ENCODE measurements around the gene ASZ1. TPM values are rescaled to one million over a fixed set of nuclear protein-coding genes. Genes with fewer than 3 reads are reported as not detected.

ASZ1 gene
- total and polyA plus RNA-seq, 2 of the 4 experiments (the other 2 are of a cell fraction), result not detected

DNA sequence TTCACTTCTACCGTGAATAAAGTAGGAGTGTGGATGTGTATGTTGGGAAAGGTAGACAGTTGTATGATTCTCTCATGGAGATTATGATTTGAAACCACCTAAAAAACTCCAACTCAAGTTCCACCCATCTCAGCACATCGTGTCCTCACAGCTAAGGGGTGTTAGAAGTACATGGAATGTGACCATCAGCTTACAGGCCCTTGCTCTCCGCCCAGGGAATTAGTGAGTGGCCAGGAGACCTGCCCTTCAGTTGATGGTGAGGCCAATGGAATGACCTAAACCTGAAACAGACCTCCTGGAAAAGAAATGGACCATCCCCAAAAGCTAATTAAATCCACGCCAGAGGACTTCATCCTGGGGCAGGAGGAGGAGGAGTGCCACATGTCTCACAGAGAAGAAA, 102.3 kb downstream of the ASZ1 start:
- H4K8ac ChIP-seq (ENCODE audit: low read depth in 2 of 2, low read length in 2 of 2), result peak overlapping the region; percentile 19 to 78; a peak in 3 of 4 replicates
- H3K4me2 ChIP-seq (ENCODE audit: low read depth, low read length), result no peak overlapping the region
- H2BK5ac ChIP-seq (ENCODE audit: low read depth, low read length, poor library complexity, severe bottlenecking), result no peak overlapping the region
- peak overlapping the region; percentile 56; the same call in 1 of the 2 replicates for H2BK20ac ChIP-seq (ENCODE audit: low read depth, low read length)
- H3K9me1 ChIP-seq (ENCODE audit: insufficient read depth, low read length), result 0 out of 2 replicates have a peak, but pooled peaks cover 2% of the 10 kb centered on the region
- WGBS, 2 experiments (ENCODE audit: extremely low coverage in 2 of 2, insufficient read length in 1 of 2), result no CpG with 5 or more reads among the region's 4 CpGs
- peak overlapping the region; percentile 62; the same call in 1 of the 2 replicates for H4K91ac ChIP-seq (ENCODE audit: insufficient read depth, low read depth, low read length)
- H3K79me1 ChIP-seq (ENCODE audit: low read depth in 1 of 2, low read length in 2 of 2), result no peaks in the 10 kb centered on the region
- POLR2A ChIA-PET (ENCODE audit: unreplicated experiment), result no interaction called here
- CTCF ChIA-PET, result no interaction called here
- BruUV-seq (replicated peaks), result no TSS peak
- H3K18ac ChIP-seq (ENCODE audit: low read depth, low read length), result no peak overlapping the region
- dilution Hi-C loops (cut with HindIII; ENCODE audit: low sequenced_read_pairs, unreplicated experiment), result no loop called here
- ATAC-seq (ENCODE audit: low read depth), result no peak
- H3K27ac ChIP-seq (ENCODE audit: insufficient read depth, low read length), result no peak overlapping the region
- no peak overlapping the region for H3K4me3 ChIP-seq (ENCODE audit: insufficient read depth, low read depth, low read length)
- H3K27me3 ChIP-seq (ENCODE audit: control insufficient read depth, insufficient read depth, low read length), result peaks cover 30% of the 10 kb centered on the region
- peaks cover 6% of the 10 kb centered on the region; the same call in 1 of the 2 replicates for H3K36me3 ChIP-seq (ENCODE audit: control insufficient read depth, insufficient read depth, low read length)
- H2AK5ac ChIP-seq (ENCODE audit: low read depth, low read length), result peak overlapping the region; percentile 17; the same call in 1 of the 2 replicates
- peak overlapping the region; percentile 90; the same call in 1 of the 2 replicates for H2BK120ac ChIP-seq (ENCODE audit: low read depth, low read length)
- TF ChIP-seq RCOR1 (IDR thresholded peaks at IDR 0.05; ENCODE audit: insufficient replicate concordance, low read length) (no peak), SMC3 (IDR thresholded peaks at IDR 0.05; ENCODE audit: low read depth, low read length) (no peak), FOS (IDR thresholded peaks at IDR 0.05; ENCODE audit: low read depth, low read length) (no peak), MAZ (IDR thresholded peaks at IDR 0.05; ENCODE audit: borderline replicate concordance, low read depth, low read length) (no peak), BHLHE40 (IDR thresholded peaks at IDR 0.05; ENCODE audit: low read depth, low read length) (no peak), POLR2A (IDR thresholded peaks at IDR 0.05; ENCODE audit: low read depth, low read length) (no peak), MXI1 (IDR thresholded peaks at IDR 0.05; ENCODE audit: borderline replicate concordance, low read depth, low read length) (no peak), CHD1 (IDR thresholded peaks at IDR 0.05; ENCODE audit: low read depth, low read length) (no peak), RFX5 (IDR thresholded peaks at IDR 0.05; ENCODE audit: low read depth, low read length) (no peak), MAFK (IDR thresholded peaks at IDR 0.05; ENCODE audit: low read depth, low read length) (no peak)
- TF ChIP-seq, protein P1, sequence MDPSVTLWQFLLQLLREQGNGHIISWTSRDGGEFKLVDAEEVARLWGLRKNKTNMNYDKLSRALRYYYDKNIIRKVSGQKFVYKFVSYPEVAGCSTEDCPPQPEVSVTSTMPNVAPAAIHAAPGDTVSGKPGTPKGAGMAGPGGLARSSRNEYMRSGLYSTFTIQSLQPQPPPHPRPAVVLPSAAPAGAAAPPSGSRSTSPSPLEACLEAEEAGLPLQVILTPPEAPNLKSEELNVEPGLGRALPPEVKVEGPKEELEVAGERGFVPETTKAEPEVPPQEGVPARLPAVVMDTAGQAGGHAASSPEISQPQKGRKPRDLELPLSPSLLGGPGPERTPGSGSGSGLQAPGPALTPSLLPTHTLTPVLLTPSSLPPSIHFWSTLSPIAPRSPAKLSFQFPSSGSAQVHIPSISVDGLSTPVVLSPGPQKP (IDR thresholded peaks at IDR 0.05; ENCODE audit: borderline replicate concordance, low read depth, low read length), result no peak
- TF ChIP-seq, protein P2, sequence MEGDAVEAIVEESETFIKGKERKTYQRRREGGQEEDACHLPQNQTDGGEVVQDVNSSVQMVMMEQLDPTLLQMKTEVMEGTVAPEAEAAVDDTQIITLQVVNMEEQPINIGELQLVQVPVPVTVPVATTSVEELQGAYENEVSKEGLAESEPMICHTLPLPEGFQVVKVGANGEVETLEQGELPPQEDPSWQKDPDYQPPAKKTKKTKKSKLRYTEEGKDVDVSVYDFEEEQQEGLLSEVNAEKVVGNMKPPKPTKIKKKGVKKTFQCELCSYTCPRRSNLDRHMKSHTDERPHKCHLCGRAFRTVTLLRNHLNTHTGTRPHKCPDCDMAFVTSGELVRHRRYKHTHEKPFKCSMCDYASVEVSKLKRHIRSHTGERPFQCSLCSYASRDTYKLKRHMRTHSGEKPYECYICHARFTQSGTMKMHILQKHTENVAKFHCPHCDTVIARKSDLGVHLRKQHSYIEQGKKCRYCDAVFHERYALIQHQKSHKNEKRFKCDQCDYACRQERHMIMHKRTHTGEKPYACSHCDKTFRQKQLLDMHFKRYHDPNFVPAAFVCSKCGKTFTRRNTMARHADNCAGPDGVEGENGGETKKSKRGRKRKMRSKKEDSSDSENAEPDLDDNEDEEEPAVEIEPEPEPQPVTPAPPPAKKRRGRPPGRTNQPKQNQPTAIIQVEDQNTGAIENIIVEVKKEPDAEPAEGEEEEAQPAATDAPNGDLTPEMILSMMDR (conservative IDR thresholded peaks at IDR 0.05; ENCODE audit: low read depth, low read length), result no peak
- peak overlapping the region; percentile 75 for H3K23ac ChIP-seq (ENCODE audit: low read depth, low read length)
- no peak overlapping the region for H2AFZ ChIP-seq (replicated peaks; ENCODE audit: low read length, poor library complexity)
- no peak overlapping the region for H3K56ac ChIP-seq (ENCODE audit: extremely low read depth, insufficient read depth, low read length)
- in situ Hi-C loops (cut with MboI; ENCODE audit: low sequenced_read_pairs), result no loop called here
- H3K4ac ChIP-seq (ENCODE audit: low read depth, low read length), result peak overlapping the region; percentile 11; the same call in 1 of the 2 replicates
- 0 out of 2 replicates have a peak overlapping the region, but pooled peaks have one; percentile 30 for H4K5ac ChIP-seq (ENCODE audit: low read depth, low read length)
- H2AK9ac ChIP-seq (replicated peaks; ENCODE audit: low read depth, low read length, poor library complexity), result no peak overlapping the region
- H3K9me3 ChIP-seq (ENCODE audit: control insufficient read depth, insufficient read depth, low read length), result peaks cover 6% of the 10 kb centered on the region; the same call in 1 of the 2 replicates
- no peak overlapping the region for H3K9ac ChIP-seq (ENCODE audit: low read depth, low read length)
- DNase-seq, result no peak
- peaks cover 7% of the 10 kb centered on the region; the same call in 1 of the 2 replicates for H3K4me1 ChIP-seq (ENCODE audit: control insufficient read depth, insufficient read depth, low read length)
- no peaks in the 10 kb centered on the region for H4K20me1 ChIP-seq (ENCODE audit: insufficient read depth, low read length)
- peak overlapping the region; percentile 43; the same call in 1 of the 2 replicates for H3K14ac ChIP-seq (replicated peaks; ENCODE audit: low read depth, low read length)
- 0 out of 3 replicates have a peak overlapping the region, but pooled peaks have one; percentile 31 for H2BK15ac ChIP-seq (ENCODE audit: low read depth, low read length)
- intact Hi-C loops (cut with micrococcal nuclease), result loop anchor here (5.0 kb wide), 2 partner anchors 37 to 53 kb away; no protein-coding TSS in a partner anchor
